Measurements from ENCODE around the gene TPM1. TPM values are rescaled to one million over a fixed set of nuclear protein-coding genes. Genes with fewer than 3 reads are reported as not detected.
A peak's percentile ranks its signal among the peaks of the same experiment; 100 is the strongest.

Gene TPM1
- total and polyA plus RNA-seq, 11 donors, result 9,722 to 18,689 (median 13,651) TPM

- H3K27ac ChIP-seq, result peak overlapping the region in 1 of 12 donors; percentile 39
- peaks cover 0 to 17% (median 0%) of the 10 kb centered on the region in 12 donors for H3K4me1 ChIP-seq
- no peaks in the 10 kb centered on the region for H3K36me3 ChIP-seq
Observed at GRCh38 chr15:62994975-62995681, 47.4 kb upstream of the TPM1 start.

GRCh38 chr15:62997441-62997840 lies 45.1 kb upstream of the TPM1 start:
- no peaks in the 10 kb centered on the region for H3K36me3 ChIP-seq
- peaks cover 0 to 25% (median 2%) of the 10 kb centered on the region in 12 donors for H3K4me1 ChIP-seq
- peak overlapping the region in 5 of 12 donors; percentile 7 to 94 (median 82) for H3K27ac ChIP-seq
- no peak for TF ChIP-seq POLR2A (IDR thresholded peaks at IDR 0.05)
- no peak for TF ChIP-seq CTCF (IDR thresholded peaks at IDR 0.05)
- H3K27me3 ChIP-seq, result no peaks in the 10 kb centered on the region
- intact Hi-C loops (cut with DNase I), result no loop called here
- H3K9me3 ChIP-seq, result no peaks in the 10 kb centered on the region
- ATAC-seq (no peak), DNase-seq (no peak)
- 79 to 90% (median 89%) methylated on average over 3 of the region's 3 CpGs for WGBS, 4 donors
- no peak overlapping the region for H3K4me3 ChIP-seq

More at GRCh38 chr15:62994975-62995681, 47.4 kb upstream of the TPM1 start:
- intact Hi-C loops (cut with DNase I), result no loop called here
- 67 to 71% (median 69%) methylated on average over 3 of the region's 3 CpGs for WGBS, 4 donors
- no peak for TF ChIP-seq POLR2A (IDR thresholded peaks at IDR 0.05)
- DNase-seq (no peak), ATAC-seq (no peak)
- Histone ChIP-seq H3K27me3 (no peaks in the 10 kb centered on the region), H3K9me3 (no peaks in the 10 kb centered on the region), H3K4me3 (no peak overlapping the region)

DNA sequence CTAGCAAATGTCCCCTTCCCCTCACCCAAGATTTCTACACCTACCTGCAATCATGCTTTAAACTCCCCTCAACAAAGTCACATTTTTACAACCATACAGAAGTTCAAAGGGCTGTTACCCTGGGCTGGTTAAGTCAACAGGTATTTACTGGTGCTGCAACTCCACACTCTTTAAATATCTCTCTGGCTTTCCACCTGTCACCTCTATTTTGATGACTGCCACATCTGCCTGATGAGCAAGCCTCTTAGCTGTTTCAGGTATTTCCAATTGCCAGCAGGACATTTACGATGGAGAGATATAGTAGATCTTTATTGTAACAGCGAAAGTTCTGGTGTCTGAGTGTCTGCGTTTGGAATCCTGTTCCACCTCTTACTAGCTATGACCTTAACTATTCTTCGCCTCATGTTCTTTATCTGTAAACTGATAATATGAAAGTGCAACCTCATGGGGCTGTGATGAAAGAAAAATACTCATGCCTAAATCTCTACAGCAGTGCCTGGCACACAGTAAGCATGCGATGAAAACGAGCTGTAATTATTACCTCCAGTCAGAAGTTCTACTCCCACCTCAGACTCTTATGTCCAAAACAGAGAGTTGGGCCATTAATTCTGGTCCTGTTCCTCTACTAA lies 44.2 kb upstream of the TPM1 start:
- no peaks in the 10 kb centered on the region for H3K9me3 ChIP-seq
- no peak for DNase-seq
- WGBS, 4 donors, result 43 to 61% (median 51%) methylated on average over 6 of the region's 6 CpGs
- ATAC-seq, result peak in 2 of 4 donors; percentile 45 to 58
- TF ChIP-seq POLR2A (IDR thresholded peaks at IDR 0.05) (no peak), CTCF (IDR thresholded peaks at IDR 0.05) (no peak)
- H3K4me1 ChIP-seq, result peaks cover 0 to 25% (median 2%) of the 10 kb centered on the region in 12 donors
- H3K27me3 ChIP-seq, result no peaks in the 10 kb centered on the region
- no peaks in the 10 kb centered on the region for H3K36me3 ChIP-seq
- H3K27ac ChIP-seq, result peak overlapping the region in 11 of 12 donors; percentile 35 to 94 (median 73)
- no peak overlapping the region for H3K4me3 ChIP-seq
- intact Hi-C loops (cut with DNase I), result no loop called here

- intact Hi-C loops (cut with DNase I), result no loop called here
Observed at GRCh38 chr15:62999178-62999577, 43.4 kb upstream of the TPM1 start.

More at GRCh38 chr15:62999178-62999577, 43.4 kb upstream of the TPM1 start:
- no peak for DNase-seq
- TF ChIP-seq POLR2A (IDR thresholded peaks at IDR 0.05) (no peak), CTCF (IDR thresholded peaks at IDR 0.05) (no peak)
- no peak for ATAC-seq
- H3K4me1 ChIP-seq, result peaks cover 0 to 25% (median 2%) of the 10 kb centered on the region in 12 donors
- H3K4me3 ChIP-seq, result no peak overlapping the region
- H3K36me3 ChIP-seq, result no peaks in the 10 kb centered on the region
- WGBS, 4 donors, result 91 to 95% (median 93%) methylated on average over 4 of the region's 4 CpGs
- peak overlapping the region in 11 of 12 donors; percentile 35 to 94 (median 73) for H3K27ac ChIP-seq
- H3K27me3 ChIP-seq, result no peaks in the 10 kb centered on the region
- H3K9me3 ChIP-seq, result no peaks in the 10 kb centered on the region
